ENCODE data around the gene FARSA.
"Not testable (repeated sequence)": the region's sequence is repeated elsewhere in the genome, so short reads cannot be mapped to it uniquely, and the experiment has no call there.

Gene FARSA

GRCh38 chr19:12936582-12936981 is 3.1 kb upstream of the FARSA start:
- Histone ChIP-seq H3K9me3 (ENCODE audit: control insufficient read depth, insufficient read depth, low read length) (no peaks in the 10 kb centered on the region), H3K36me3 (ENCODE audit: insufficient read depth, low read length) (peaks cover 22% of the 10 kb centered on the region), H3K9ac (ENCODE audit: low read depth, low read length) (no peak overlapping the region), H3K4me1 (ENCODE audit: insufficient read depth, low read length) (peaks cover 4% of the 10 kb centered on the region; the same call in 1 of the 2 replicates)

- Histone ChIP-seq H3K4me1 (ENCODE audit: insufficient read depth, low read length) (peaks cover 4% of the 10 kb centered on the region; the same call in 1 of the 2 replicates), H3K9me3 (ENCODE audit: control insufficient read depth, insufficient read depth, low read length) (no peaks in the 10 kb centered on the region), H3K36me3 (ENCODE audit: insufficient read depth, low read length) (peaks cover 11% of the 10 kb centered on the region), H3K9ac (ENCODE audit: low read depth, low read length) (no peak overlapping the region)
Observed at GRCh38 chr19:12935071-12935470, 1.6 kb upstream of the FARSA start.

- Histone ChIP-seq H3K9me3 (ENCODE audit: control insufficient read depth, insufficient read depth, low read length) (no peaks in the 10 kb centered on the region), H3K4me1 (ENCODE audit: insufficient read depth, low read length) (no peaks in the 10 kb centered on the region), H3K9ac (ENCODE audit: low read depth, low read length) (peak overlapping the region; percentile 94), H3K36me3 (ENCODE audit: insufficient read depth, low read length) (peaks cover 8% of the 10 kb centered on the region)
Observed at GRCh38 chr19:12932392-12933286, 872 bp downstream of the FARSA start.

- peaks cover 14% of the 10 kb centered on the region for H3K36me3 ChIP-seq (ENCODE audit: insufficient read depth, low read length)
- H3K9me3 ChIP-seq (ENCODE audit: control insufficient read depth, insufficient read depth, low read length): no peaks in the 10 kb centered on the region
- H3K4me1 ChIP-seq (ENCODE audit: insufficient read depth, low read length): no peaks in the 10 kb centered on the region
- H3K9ac ChIP-seq (ENCODE audit: low read depth, low read length): no peak overlapping the region
Observed at GRCh38 chr19:12930002-12930645, 3.4 kb downstream of the FARSA start.

GRCh38 chr19:12924621-12925310 is 8.7 kb downstream of the FARSA start:
- Histone ChIP-seq H3K9me3 (ENCODE audit: control insufficient read depth, insufficient read depth, low read length) (no peaks in the 10 kb centered on the region), H3K9ac (ENCODE audit: low read depth, low read length) (no peak overlapping the region), H3K36me3 (ENCODE audit: insufficient read depth, low read length) (peaks cover 12% of the 10 kb centered on the region), H3K4me1 (ENCODE audit: insufficient read depth, low read length) (no peaks in the 10 kb centered on the region)

- H3K4me1 ChIP-seq (ENCODE audit: insufficient read depth, low read length): no peaks in the 10 kb centered on the region
- H3K9ac ChIP-seq (ENCODE audit: low read depth, low read length): no peak overlapping the region
- H3K9me3 ChIP-seq (ENCODE audit: control insufficient read depth, insufficient read depth, low read length): no peaks in the 10 kb centered on the region
- peaks cover 8% of the 10 kb centered on the region for H3K36me3 ChIP-seq (ENCODE audit: insufficient read depth, low read length)
Observed at GRCh38 chr19:12922959-12923358, 10.6 kb downstream of the FARSA start.

- peaks cover 3% of the 10 kb centered on the region; the same call in 1 of the 2 replicates for H3K36me3 ChIP-seq (ENCODE audit: insufficient read depth, low read length)
- no peaks in the 10 kb centered on the region for H3K9me3 ChIP-seq (ENCODE audit: control insufficient read depth, insufficient read depth, low read length)
Observed at GRCh38 chr19:12921047-12921446, 12.5 kb downstream of the FARSA start.

GRCh38 chr19:12918253-12918652 is 15.3 kb downstream of the FARSA start:
- H3K9me3 ChIP-seq (ENCODE audit: control insufficient read depth, insufficient read depth, low read length): no peaks in the 10 kb centered on the region
- peaks cover 8% of the 10 kb centered on the region; the same call in 1 of the 2 replicates for H3K4me1 ChIP-seq (ENCODE audit: insufficient read depth, low read length)
- no peak overlapping the region for H3K9ac ChIP-seq (ENCODE audit: low read depth, low read length)
- H3K36me3 ChIP-seq (ENCODE audit: insufficient read depth, low read length): 0 out of 2 replicates have a peak, but pooled peaks cover 3% of the 10 kb centered on the region

More at GRCh38 chr19:12921047-12921446, 12.5 kb downstream of the FARSA start:
- Histone ChIP-seq H3K9ac (ENCODE audit: low read depth, low read length) (no peak overlapping the region), H3K4me1 (ENCODE audit: insufficient read depth, low read length) (no peaks in the 10 kb centered on the region)

- peaks cover 18% of the 10 kb centered on the region for H3K4me1 ChIP-seq (ENCODE audit: insufficient read depth, low read length)
- H3K36me3 ChIP-seq (ENCODE audit: insufficient read depth, low read length); H3K9me3 ChIP-seq (ENCODE audit: control insufficient read depth, insufficient read depth, low read length); H3K9ac ChIP-seq (ENCODE audit: low read depth, low read length): not testable (repeated sequence)
Observed at GRCh38 chr19:12915860-12916259, 17.7 kb downstream of the FARSA start.

GRCh38 chr19:12913851-12914690 is 19.4 kb downstream of the FARSA start:
- Histone ChIP-seq H3K9ac (ENCODE audit: low read depth, low read length) (no peak overlapping the region), H3K9me3 (ENCODE audit: control insufficient read depth, insufficient read depth, low read length) (no peaks in the 10 kb centered on the region), H3K36me3 (ENCODE audit: insufficient read depth, low read length) (no peaks in the 10 kb centered on the region), H3K4me1 (ENCODE audit: insufficient read depth, low read length) (peaks cover 18% of the 10 kb centered on the region)

GRCh38 chr19:12913011-12913561 is 20.4 kb downstream of the FARSA start:
- Histone ChIP-seq H3K36me3 (ENCODE audit: insufficient read depth, low read length) (no peaks in the 10 kb centered on the region), H3K9me3 (ENCODE audit: control insufficient read depth, insufficient read depth, low read length) (no peaks in the 10 kb centered on the region), H3K4me1 (ENCODE audit: insufficient read depth, low read length) (peaks cover 18% of the 10 kb centered on the region), H3K9ac (ENCODE audit: low read depth, low read length) (peak overlapping the region; percentile 31)

GRCh38 chr19:12912571-12912970 is 20.9 kb downstream of the FARSA start:
- no peaks in the 10 kb centered on the region for H3K9me3 ChIP-seq (ENCODE audit: control insufficient read depth, insufficient read depth, low read length)
- H3K4me1 ChIP-seq (ENCODE audit: insufficient read depth, low read length): peaks cover 18% of the 10 kb centered on the region
- no peaks in the 10 kb centered on the region for H3K36me3 ChIP-seq (ENCODE audit: insufficient read depth, low read length)
- peak overlapping the region; percentile 31 for H3K9ac ChIP-seq (ENCODE audit: low read depth, low read length)

- H3K9me3 ChIP-seq (ENCODE audit: control insufficient read depth, insufficient read depth, low read length): no peaks in the 10 kb centered on the region
- H3K36me3 ChIP-seq (ENCODE audit: insufficient read depth, low read length): no peaks in the 10 kb centered on the region; the same call in 1 of the 2 replicates
- H3K4me1 ChIP-seq (ENCODE audit: insufficient read depth, low read length): 0 out of 2 replicates have a peak, but pooled peaks cover under 1% of the 10 kb centered on the region
- no peak overlapping the region for H3K9ac ChIP-seq (ENCODE audit: low read depth, low read length)
Observed at GRCh38 chr19:12907166-12907565, 26.3 kb downstream of the FARSA start.
